ENCODE results near the gene EZH1.
"Not testable (repeated sequence)": the region's sequence is repeated elsewhere in the genome, so short reads cannot be mapped to it uniquely, and the experiment has no call there.

The EZH1 gene

DNA sequence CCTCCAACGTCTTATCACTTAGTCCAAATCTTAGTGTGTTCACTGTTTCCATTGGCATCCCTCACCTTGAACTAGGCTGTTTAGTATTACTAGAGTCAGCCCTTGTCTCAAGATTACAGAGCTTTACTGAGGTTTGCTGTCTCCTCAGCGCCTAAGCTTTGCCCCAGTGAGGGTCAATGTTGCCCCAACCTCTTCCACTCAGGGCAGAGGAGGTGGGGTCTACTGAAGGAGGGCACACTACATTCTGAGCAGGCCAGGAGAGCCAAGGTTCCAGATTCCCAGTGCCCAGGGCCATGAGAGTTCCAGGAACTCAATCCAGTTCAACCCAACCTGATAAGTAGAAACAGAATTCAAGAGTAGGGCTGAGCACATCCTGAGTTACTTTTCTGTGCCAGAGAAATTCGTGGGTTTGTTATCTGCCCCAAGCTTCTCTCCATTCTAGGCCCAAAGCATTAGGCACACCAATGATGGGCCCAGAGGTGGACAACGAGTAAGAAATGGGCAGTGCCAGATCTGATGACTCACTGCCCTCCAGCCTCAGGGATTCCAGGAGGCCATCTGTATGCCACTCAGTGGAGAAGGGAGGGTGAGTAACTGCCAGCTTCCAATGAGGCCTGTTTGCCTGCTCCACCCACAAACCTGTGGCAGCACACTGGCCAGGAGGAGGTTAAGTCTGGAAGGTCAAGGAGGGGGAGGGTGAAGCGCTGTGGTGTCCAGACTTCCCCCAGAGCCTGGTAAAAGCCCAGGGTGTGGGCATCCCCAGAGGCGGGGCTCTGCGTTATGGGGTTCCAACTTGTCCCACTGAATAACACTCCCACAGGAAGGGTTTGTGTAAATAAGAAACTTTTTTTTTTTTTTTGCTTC is 77.5 kb downstream of the EZH1 start:
- DNase-seq = peak in 1 of 3 experiments; percentile 9

- DNase-seq = not testable (repeated sequence)
Observed at GRCh38 chr17:42666126-42666525, 78.7 kb downstream of the EZH1 start.

DNA sequence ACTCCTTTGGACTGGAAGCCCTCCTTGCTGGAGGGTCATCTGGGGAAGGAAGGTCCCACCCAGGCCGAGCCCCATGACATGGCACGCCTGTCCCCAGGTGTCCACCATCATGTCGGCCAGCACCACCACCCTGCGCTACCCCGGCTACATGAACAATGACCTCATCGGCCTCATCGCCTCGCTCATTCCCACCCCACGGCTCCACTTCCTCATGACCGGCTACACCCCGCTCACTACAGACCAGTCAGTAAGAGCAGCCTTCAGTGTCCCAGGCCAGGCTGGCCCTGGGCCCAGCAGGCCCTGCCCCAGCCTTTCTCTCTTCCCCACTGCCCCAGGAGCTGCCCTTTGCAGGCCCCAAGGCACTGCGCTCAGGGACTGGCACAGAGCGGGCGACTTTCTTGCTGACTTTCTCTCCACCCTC is 79.2 kb downstream of the EZH1 start:
- no peak for DNase-seq

DNA sequence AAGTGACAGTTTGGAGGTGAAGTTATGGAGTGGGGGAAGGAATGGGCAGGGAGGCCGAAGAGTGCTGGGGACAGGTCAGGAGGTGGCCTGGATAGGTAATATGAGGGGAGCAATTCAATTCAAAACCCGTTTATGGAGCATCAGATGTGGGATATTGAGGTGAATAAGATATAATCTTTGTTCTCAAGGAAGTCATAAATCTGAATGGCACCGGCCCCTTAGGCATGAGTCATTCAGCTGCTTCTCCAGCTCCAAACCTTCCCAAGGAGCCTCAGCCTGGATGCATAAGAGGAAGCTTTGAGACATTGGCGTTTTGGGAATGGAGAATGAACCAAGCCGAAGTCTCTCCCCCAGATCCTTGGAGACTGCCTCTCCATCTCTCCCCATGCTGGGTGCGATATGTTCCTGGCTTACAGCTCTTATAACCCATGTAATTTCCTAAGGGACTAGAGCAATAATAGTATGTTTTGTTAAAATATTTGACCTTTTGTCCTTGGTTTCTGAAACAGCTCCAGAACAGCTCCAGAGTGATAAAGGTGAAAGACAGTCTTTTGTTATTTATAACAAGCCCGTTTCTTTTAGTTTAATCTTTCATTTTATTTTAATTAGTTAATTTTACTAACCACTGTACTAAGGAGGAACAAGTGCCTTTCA is 84.0 kb downstream of the EZH1 start:
- no peak for DNase-seq

GRCh38 chr17:42659932-42660274 is 84.9 kb downstream of the EZH1 start:
- DNase-seq = not testable (repeated sequence)

DNA sequence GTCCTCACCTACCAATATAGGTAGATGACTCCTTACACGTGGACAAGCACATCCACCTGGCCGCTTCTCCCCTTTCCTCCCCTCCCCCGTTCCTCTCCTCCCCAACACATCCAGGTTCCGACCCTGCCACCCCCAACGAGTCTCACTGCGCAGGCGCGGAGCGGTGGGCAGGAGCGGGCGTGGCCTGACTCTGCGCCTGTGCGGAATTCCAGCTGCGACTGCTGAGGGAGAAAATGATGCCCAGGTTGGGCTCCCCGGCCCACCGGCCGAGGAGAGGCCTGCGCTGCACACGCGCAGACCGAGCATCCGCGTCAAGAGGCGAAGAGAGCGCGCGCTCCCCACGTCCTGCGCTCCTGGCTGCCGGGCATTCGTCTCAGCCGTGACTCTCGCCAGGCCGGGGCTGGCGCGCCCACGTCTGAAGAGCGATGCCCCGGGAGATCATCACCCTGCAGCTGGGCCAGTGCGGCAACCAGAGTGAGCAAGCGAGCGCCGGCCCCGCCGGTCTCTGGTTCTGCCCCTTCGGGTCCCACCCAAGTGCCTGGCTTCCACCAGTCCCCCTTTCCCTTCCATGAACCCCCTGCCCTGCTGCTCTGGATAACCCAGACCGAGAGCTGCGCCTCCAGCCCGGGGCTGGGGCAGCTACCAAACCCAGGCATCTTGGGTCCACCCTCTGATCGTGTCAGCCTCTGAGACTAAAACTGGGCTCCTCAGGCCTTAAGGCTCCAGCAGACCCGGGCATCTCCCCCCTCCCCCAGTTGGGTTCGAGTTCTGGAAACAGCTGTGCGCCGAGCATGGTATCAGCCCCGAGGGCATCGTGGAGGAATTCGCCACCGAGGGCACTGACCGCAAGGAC is 85.5 kb downstream of the EZH1 start, which contains the start of gene TUBG2:
TUBG2 (plus strand) TSS at position 206 of the 853 bp plus-strand sequence; CDS start at position 426, 220 bp downstream.
- peak; percentile 96 to 99 (median 97) for DNase-seq

GRCh38 chr17:42657824-42658588 is 86.8 kb downstream of the EZH1 start:
- no peak for DNase-seq

- DNase-seq = no peak
Observed at GRCh38 chr17:42655528-42655927, 89.3 kb downstream of the EZH1 start.

DNA sequence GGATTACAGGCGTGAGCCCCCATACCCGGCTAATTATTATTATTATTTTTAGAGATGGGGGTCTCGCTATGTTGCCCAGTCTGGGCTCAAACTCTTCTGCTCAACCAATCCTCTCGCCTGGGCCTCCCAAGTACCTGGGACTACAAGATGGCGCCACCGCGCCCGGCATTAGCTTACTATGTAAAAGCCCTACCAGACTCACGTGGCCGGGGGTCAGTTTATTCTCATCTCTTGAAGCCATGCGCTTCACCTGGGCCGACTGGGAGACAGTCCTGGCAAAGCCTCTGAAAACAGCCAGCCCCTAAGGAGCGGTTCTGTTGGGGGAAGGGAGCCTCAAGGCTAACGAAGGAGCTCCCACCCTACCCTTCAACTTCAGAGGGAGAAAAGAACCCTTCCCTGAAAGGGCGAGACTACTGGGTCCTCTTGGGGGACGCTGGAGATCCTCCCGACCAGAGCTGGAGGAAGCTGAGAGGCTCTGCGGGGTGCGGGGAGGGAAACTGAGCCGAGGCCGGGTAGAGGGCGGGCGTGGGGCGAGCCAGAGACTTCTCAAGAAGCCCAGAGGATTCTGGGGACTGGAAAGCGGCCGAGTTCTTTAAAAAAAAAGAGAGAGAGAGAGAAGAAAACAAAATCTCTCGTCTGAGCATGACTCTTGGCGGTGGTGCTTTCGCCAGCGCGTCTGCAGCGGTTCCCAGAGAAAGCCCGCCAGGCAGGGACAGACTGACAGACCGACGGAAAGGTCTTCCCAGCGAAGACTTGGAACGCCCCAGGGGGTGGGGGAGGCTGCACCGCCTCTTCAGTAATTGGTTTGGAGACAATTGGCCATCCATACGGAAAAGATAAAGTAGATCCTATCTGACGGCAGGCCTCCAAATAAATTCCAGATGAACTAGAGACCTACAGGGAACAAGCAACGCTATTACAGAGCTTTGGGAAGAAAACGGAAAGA is 91.4 kb downstream of the EZH1 start:
- no peak for DNase-seq

DNA sequence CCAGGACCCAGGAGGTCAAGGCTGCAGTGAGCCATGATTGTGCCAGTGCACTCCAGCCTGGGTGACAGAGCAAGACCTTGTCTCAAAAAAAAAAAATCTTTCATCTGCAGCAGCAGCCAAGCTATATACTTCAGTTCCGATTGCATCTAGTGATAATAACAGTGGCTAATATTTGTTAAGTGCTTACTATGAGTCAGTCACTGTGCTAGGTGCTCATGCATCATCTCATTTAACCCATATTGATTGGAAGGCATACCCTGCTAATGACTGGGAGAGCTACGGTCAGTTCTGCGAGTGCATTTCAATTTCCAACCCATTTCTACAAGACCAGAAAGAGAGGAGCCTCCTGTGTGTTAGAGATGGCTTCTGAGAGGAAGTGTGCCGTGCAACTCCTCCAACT is 93.4 kb downstream of the EZH1 start:
- no peak for DNase-seq

Data from NCI-H1417 (cell line).